Loucy (cell line): ENCODE data around the gene CARS2.

Source experiments
- H2AFZ ChIP-seq: fragments of 200-600 bp; sonication (generic); 2 replicates; pipeline ENCODE4 v1.6.0; 2016; ENCODE audit warnings: antibody characterized with exemption, mild to moderate bottlenecking, low read length, moderate library complexity
- H3F3A ChIP-seq: fragments of 200-600 bp; 2 replicates; pipeline ENCODE4 v1.6.0; 2016; ENCODE audit warnings: antibody characterized with exemption, low read depth, mild to moderate bottlenecking
- H3K27me3 ChIP-seq: fragments of 200-600 bp; sonication (generic); 2 replicates; pipeline ENCODE4 v1.6.1; 2014; ENCODE audit warnings: low read length, mild to moderate bottlenecking; ENCODE audit not compliant: insufficient read depth, poor library complexity, severe bottlenecking
- H3K36me3 ChIP-seq: fragments of 200-600 bp; sonication (generic); 2 replicates; pipeline ENCODE4 v1.6.1; 2016; ENCODE audit warnings: low read length; ENCODE audit not compliant: insufficient read depth
- H3K4me1 ChIP-seq: fragments of 200-600 bp; sonication (generic); 2 replicates; pipeline ENCODE4 v1.5.1; 2014; ENCODE audit warnings: low read length, mild to moderate bottlenecking; ENCODE audit not compliant: insufficient read depth, poor library complexity, severe bottlenecking
- H3K4me2 ChIP-seq: fragments of 200-600 bp; sonication (generic); 2 replicates; pipeline ENCODE4 v1.6.0; 2014; ENCODE audit warnings: antibody characterized with exemption, low read length, low read depth, mild to moderate bottlenecking; ENCODE audit not compliant: poor library complexity, severe bottlenecking
- H3K4me3 ChIP-seq: fragments of 200-600 bp; sonication (generic); 2 replicates; pipeline ENCODE4 v1.5.1; 2014; ENCODE audit warnings: low read length, mild to moderate bottlenecking, mixed read lengths; ENCODE audit not compliant: poor library complexity, severe bottlenecking
- H3K79me2 ChIP-seq: fragments of 200-600 bp; sonication (generic); 2 replicates; pipeline ENCODE4 v1.6.1; 2014; ENCODE audit warnings: low read length; ENCODE audit not compliant: insufficient read depth
- H3K9ac ChIP-seq: fragments of 200-600 bp; sonication (generic); 2 replicates; pipeline ENCODE4 v1.6.0; 2014; ENCODE audit warnings: mild to moderate bottlenecking, low read depth, low read length, moderate library complexity; ENCODE audit not compliant: poor library complexity, severe bottlenecking
- H3K9me2 ChIP-seq: fragments of 200-600 bp; sonication (generic); replicated peaks from 2 replicates; pipeline ENCODE4 v1.6.1; 2016; ENCODE audit warnings: low read depth, low read length, mixed read lengths
- H3K9me3 ChIP-seq: fragments of 200-600 bp; sonication (generic); 2 replicates; pipeline ENCODE4 v1.6.1; 2014; ENCODE audit warnings: mild to moderate bottlenecking, antibody characterized with exemption, low read length, low read depth; ENCODE audit not compliant: insufficient read depth
- H4K20me1 ChIP-seq: fragments of 200-600 bp; sonication (generic); 2 replicates; pipeline ENCODE4 v1.6.0; 2014; ENCODE audit warnings: antibody characterized with exemption, low read length, mild to moderate bottlenecking; ENCODE audit not compliant: insufficient read depth, poor library complexity, severe bottlenecking
- CTCF ChIP-seq: fragments of 200-600 bp; sonication (generic); conservative IDR thresholded peaks from 2 replicates; pipeline ENCODE4 v1.5.1; 2014; ENCODE audit warnings: mild to moderate bottlenecking, antibody characterized with exemption, low read length
- EZH2phosphoT487 ChIP-seq: fragments of 200-600 bp; IDR thresholded peaks from 2 replicates; pipeline ENCODE4 v1.6.1; 2018; ENCODE audit warnings: antibody characterized with exemption, mild to moderate bottlenecking, moderate library complexity, borderline replicate concordance

Gene CARS2

GRCh38 chr13:110636701-110637201 lies 69.2 kb downstream of the CARS2 start:
- Histone ChIP-seq H4K20me1 (no peaks in the 10 kb centered on the region), H3K27me3 (no peaks in the 10 kb centered on the region), H3K4me2 (no peak overlapping the region), H3K4me1 (no peaks in the 10 kb centered on the region), H3K4me3 (no peak overlapping the region), H3K36me3 (peaks cover 76% of the 10 kb centered on the region; the same call in 1 of the 2 replicates), H3K9me2 (no peaks in the 10 kb centered on the region), H3K79me2 (no peaks in the 10 kb centered on the region; the same call in 1 of the 2 replicates), H3K9ac (no peak overlapping the region), H3F3A (no peaks in the 10 kb centered on the region), H3K9me3 (no peaks in the 10 kb centered on the region), H2AFZ (no peak overlapping the region)
- no peak for TF ChIP-seq EZH2phosphoT487
- no peak for TF ChIP-seq CTCF

GRCh38 chr13:110636053-110636475 lies 69.9 kb downstream of the CARS2 start:
- Histone ChIP-seq H3K4me1 (no peaks in the 10 kb centered on the region), H3F3A (no peaks in the 10 kb centered on the region), H3K4me3 (no peak overlapping the region), H3K79me2 (no peaks in the 10 kb centered on the region; the same call in 1 of the 2 replicates), H3K36me3 (peaks cover 69% of the 10 kb centered on the region; the same call in 1 of the 2 replicates), H4K20me1 (no peaks in the 10 kb centered on the region), H3K27me3 (no peaks in the 10 kb centered on the region), H3K4me2 (no peak overlapping the region), H3K9me3 (no peaks in the 10 kb centered on the region), H3K9me2 (no peaks in the 10 kb centered on the region), H3K9ac (no peak overlapping the region), H2AFZ (no peak overlapping the region)
- no peak for TF ChIP-seq EZH2phosphoT487
- TF ChIP-seq CTCF = no peak

DNA sequence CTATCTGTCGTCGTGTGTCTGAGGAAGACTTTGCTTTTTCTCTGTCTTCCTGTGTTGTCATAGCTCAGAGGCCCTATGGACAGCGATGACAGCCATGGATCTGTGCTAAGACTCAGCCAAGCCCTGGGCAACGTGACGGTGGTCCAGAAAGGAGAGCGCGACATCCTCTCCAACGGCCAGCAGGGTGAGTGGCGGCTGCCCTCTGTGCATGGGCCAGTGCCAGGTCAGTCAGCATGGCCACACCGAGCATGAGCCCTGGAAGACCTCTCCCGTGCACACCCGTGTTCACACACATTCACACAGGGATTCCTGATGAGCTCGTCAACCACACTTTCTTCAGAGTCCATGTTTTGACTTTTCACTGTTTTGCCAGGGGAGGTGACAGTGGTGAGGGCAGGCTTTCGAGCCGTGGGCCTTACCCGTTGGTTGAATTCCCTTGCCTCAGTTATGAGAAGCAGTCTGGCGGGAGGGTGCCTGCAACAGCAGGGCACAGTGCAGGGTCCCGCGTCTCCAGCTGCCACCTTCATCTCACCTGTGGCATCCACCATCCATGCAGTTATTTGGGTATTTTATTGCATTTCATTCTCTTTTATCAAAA lies 70.4 kb downstream of the CARS2 start:
- Histone ChIP-seq H3K36me3 (peaks cover 64% of the 10 kb centered on the region; the same call in 1 of the 2 replicates), H4K20me1 (no peaks in the 10 kb centered on the region), H3K4me1 (no peaks in the 10 kb centered on the region), H3K4me3 (no peak overlapping the region), H3K9ac (no peak overlapping the region), H3F3A (no peaks in the 10 kb centered on the region), H3K4me2 (no peak overlapping the region), H3K9me2 (no peaks in the 10 kb centered on the region), H3K79me2 (no peaks in the 10 kb centered on the region; the same call in 1 of the 2 replicates), H3K9me3 (no peaks in the 10 kb centered on the region), H3K27me3 (no peaks in the 10 kb centered on the region), H2AFZ (no peak overlapping the region)
- TF ChIP-seq EZH2phosphoT487 (no peak), CTCF (no peak)
